SU-DHL-6 (cell line): ENCODE measurements around the gene PIEZO1.

Experiments
- H2AFZ ChIP-seq: fragments of 200-600 bp; sonication (generic); 2 replicates; pipeline ENCODE4 v1.6.1; 2014; ENCODE audit warnings: low read depth, mild to moderate bottlenecking, moderate library complexity, mixed read lengths, antibody characterized with exemption, low read length; ENCODE audit not compliant: severe bottlenecking
- H3F3A ChIP-seq: fragments of 200-600 bp; shearing (Covaris generic); 2 replicates; pipeline ENCODE4 v1.6.0; 2016; ENCODE audit warnings: antibody characterized with exemption, mild to moderate bottlenecking; ENCODE audit not compliant: insufficient read depth
- H3K27ac ChIP-seq: fragments of 200-600 bp; sonication (generic); 2 replicates; pipeline ENCODE4 v1.5.1; 2016; ENCODE audit warnings: low read depth, mild to moderate bottlenecking, low read length, moderate library complexity, mixed read lengths
- H3K27me3 ChIP-seq: fragments of 200-600 bp; sonication (generic), shearing (Covaris generic); 2 replicates; pipeline ENCODE4 v1.6.0; 2014; ENCODE audit warnings: mild to moderate bottlenecking, low read length
- H3K36me3 ChIP-seq: fragments of 200-600 bp; sonication (generic); 2 replicates; pipeline ENCODE4 v1.6.1; 2014; ENCODE audit warnings: mild to moderate bottlenecking, low read length, mixed read lengths
- H3K4me2 ChIP-seq: fragments of 300-600, 200-600 bp; shearing (Covaris generic), sonication (generic); 2 replicates; pipeline ENCODE4 v1.6.0; 2014; ENCODE audit warnings: low read length, low read depth, mild to moderate bottlenecking; ENCODE audit not compliant: poor library complexity, severe bottlenecking
- H3K4me3 ChIP-seq: fragments of 200-600 bp; sonication (generic); 2 replicates; pipeline ENCODE4 v1.5.1; 2014; ENCODE audit warnings: antibody characterized with exemption, low read length, mild to moderate bottlenecking, mixed read lengths; ENCODE audit not compliant: insufficient read depth, poor library complexity, severe bottlenecking
- H3K79me2 ChIP-seq: fragments of 200-600 bp; sonication (generic); 2 replicates; pipeline ENCODE4 v1.6.1; 2014; ENCODE audit warnings: mild to moderate bottlenecking, low read length, moderate library complexity; ENCODE audit not compliant: insufficient read depth
- H3K9ac ChIP-seq: fragments of 200-600 bp; sonication (generic); 2 replicates; pipeline ENCODE4 v1.7.0; 2014; ENCODE audit warnings: mild to moderate bottlenecking, low read length
- H3K9me2 ChIP-seq: fragments of 200-600 bp; sonication (generic); replicated peaks from 2 replicates; pipeline ENCODE4 v1.6.1; 2014; ENCODE audit warnings: low read length; ENCODE audit not compliant: insufficient read depth
- H3K9me3 ChIP-seq: fragments of 200-600 bp; sonication (generic); 2 replicates; pipeline ENCODE4 v1.6.1; 2014; ENCODE audit warnings: low read length, mixed read lengths; ENCODE audit not compliant: insufficient read depth
- H4K20me1 ChIP-seq: fragments of 200-600 bp; sonication (generic); 2 replicates; pipeline ENCODE4 v1.6.1; 2014; ENCODE audit warnings: low read depth, mild to moderate bottlenecking, antibody characterized with exemption, low read length, moderate library complexity, mixed read lengths
- EZH2phosphoT487 ChIP-seq: fragments of 200-600 bp; sonication (generic), shearing (Covaris generic); conservative IDR thresholded peaks from 2 replicates; pipeline ENCODE4 v1.6.1; 2018; ENCODE audit warnings: mild to moderate bottlenecking, antibody characterized with exemption, low read length, moderate library complexity, mixed read lengths
- TF ChIP-seq, protein P1 (sequence below): fragments of 200-600 bp; sonication (generic); IDR thresholded peaks from one replicate; pipeline ENCODE4 v1.5.1; 2017; ENCODE audit warnings: antibody characterized with exemption, mild to moderate bottlenecking, low read length, moderate library complexity; ENCODE audit not compliant: insufficient read depth, poor library complexity, severe bottlenecking

PIEZO1 gene

DNA sequence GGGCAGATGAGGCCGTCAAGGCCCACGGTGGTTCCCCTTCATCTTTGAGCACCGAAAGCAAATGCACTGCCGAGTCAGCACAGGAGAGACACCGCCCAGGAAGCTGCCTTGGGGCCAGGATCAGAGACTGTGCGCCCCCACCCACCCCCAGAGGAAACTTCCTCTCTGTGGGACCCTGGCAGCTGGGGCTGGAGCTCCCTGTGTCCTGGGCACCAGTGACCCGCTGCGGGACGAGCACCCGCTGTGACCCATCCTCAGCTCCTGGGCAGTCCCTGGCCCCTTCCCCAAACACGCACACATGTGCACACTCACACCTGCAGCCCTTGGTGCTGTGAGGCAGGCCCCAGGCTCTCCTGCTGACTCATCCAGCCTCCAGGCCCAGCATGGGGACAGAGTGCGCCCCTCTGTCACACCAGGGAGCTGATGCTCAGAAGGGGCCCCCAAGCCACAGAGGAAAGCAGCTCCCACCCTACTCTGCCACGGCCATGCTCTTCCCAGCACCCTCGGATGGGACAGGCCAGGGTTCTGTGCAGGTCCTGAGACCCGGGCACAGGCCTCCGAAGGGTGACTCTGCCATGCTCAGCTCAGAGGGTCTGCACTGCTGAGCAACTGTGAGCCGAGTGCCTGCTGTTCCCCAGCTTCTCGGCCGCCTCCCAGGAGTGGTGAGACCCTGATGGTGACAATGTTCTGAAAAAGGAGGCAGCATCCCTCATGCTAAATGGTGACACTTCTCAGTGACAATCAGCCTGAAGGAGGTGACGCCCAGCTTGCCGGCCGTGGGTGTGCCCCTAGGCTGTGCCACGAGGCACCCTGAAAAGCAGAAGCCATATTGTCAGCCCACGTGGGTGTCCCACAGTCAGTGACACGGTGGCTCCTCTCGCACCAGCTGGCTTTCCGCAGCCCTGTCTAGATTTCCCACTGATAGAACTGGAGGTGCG is 3.6 kb downstream of the PIEZO1 start:
- H3K27ac ChIP-seq, result no peak overlapping the region
- H3K4me3 ChIP-seq, result no peak overlapping the region
- H3K9me3 ChIP-seq, result no peaks in the 10 kb centered on the region
- H3K9me2 ChIP-seq, result no peaks in the 10 kb centered on the region
- H2AFZ ChIP-seq, result no peak overlapping the region
- TF ChIP-seq, protein P1, sequence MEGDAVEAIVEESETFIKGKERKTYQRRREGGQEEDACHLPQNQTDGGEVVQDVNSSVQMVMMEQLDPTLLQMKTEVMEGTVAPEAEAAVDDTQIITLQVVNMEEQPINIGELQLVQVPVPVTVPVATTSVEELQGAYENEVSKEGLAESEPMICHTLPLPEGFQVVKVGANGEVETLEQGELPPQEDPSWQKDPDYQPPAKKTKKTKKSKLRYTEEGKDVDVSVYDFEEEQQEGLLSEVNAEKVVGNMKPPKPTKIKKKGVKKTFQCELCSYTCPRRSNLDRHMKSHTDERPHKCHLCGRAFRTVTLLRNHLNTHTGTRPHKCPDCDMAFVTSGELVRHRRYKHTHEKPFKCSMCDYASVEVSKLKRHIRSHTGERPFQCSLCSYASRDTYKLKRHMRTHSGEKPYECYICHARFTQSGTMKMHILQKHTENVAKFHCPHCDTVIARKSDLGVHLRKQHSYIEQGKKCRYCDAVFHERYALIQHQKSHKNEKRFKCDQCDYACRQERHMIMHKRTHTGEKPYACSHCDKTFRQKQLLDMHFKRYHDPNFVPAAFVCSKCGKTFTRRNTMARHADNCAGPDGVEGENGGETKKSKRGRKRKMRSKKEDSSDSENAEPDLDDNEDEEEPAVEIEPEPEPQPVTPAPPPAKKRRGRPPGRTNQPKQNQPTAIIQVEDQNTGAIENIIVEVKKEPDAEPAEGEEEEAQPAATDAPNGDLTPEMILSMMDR, result no peak
- no peak for TF ChIP-seq EZH2phosphoT487
- H3K79me2 ChIP-seq, result no peaks in the 10 kb centered on the region
- H3K27me3 ChIP-seq, result no peaks in the 10 kb centered on the region
- no peaks in the 10 kb centered on the region for H3F3A ChIP-seq
- H3K9ac ChIP-seq, result no peak overlapping the region
- no peak overlapping the region for H3K4me2 ChIP-seq
- no peaks in the 10 kb centered on the region for H4K20me1 ChIP-seq
- H3K36me3 ChIP-seq, result no peaks in the 10 kb centered on the region

DNA sequence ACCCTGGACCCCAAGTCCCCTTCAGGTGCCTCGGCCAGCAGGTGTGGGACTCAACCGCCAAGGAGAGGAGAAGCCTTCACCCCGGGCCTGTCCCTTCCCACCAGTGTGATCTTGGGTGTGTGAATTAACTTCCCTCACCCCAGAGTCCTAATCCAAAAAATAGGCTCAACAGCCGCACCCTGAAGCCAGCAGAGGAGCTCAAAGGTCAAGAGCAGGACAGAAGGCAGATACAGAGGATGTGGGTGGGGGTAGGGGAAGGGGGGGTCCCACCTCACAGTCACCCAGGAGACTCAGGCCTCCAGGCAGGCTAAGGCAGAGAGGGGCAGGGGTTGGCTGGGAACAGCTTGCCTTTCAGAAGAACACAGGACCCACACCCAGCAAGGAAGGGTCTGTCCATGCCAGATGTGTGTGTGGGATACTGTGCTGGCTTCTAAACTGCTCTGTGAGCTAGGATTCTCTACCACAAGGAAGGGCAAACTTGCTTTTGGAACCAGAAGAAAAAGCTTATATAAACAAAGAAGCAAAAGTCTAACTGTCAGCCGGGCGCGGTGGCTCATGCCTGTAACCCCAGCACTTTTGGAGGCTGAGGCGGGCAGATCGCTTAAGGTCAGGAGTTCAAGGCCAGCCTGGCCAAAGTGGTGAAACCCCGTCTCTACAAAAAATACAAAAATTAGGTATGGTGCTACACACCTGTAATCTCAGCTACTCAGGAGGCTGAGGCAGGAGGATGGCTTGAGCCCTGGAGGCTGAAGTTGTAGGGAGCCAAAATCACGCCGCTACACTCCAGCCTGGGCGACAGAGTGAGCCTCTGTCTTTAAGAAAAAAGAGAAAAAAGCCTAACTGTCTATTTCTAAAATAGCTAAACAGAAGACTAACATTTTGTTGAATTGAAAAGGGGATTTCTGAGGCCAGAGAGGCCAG is 4.6 kb downstream of the PIEZO1 start:
- Histone ChIP-seq H3K27ac (no peak overlapping the region), H3K4me3 (no peak overlapping the region), H3F3A (no peaks in the 10 kb centered on the region), H3K27me3 (no peaks in the 10 kb centered on the region), H3K36me3 (no peaks in the 10 kb centered on the region), H3K9ac (no peak overlapping the region), H2AFZ (no peak overlapping the region), H3K9me2 (no peaks in the 10 kb centered on the region), H3K4me2 (no peak overlapping the region), H3K9me3 (no peaks in the 10 kb centered on the region), H4K20me1 (no peaks in the 10 kb centered on the region), H3K79me2 (no peaks in the 10 kb centered on the region)
- TF ChIP-seq, protein P1, result no peak
- TF ChIP-seq EZH2phosphoT487, result no peak

DNA sequence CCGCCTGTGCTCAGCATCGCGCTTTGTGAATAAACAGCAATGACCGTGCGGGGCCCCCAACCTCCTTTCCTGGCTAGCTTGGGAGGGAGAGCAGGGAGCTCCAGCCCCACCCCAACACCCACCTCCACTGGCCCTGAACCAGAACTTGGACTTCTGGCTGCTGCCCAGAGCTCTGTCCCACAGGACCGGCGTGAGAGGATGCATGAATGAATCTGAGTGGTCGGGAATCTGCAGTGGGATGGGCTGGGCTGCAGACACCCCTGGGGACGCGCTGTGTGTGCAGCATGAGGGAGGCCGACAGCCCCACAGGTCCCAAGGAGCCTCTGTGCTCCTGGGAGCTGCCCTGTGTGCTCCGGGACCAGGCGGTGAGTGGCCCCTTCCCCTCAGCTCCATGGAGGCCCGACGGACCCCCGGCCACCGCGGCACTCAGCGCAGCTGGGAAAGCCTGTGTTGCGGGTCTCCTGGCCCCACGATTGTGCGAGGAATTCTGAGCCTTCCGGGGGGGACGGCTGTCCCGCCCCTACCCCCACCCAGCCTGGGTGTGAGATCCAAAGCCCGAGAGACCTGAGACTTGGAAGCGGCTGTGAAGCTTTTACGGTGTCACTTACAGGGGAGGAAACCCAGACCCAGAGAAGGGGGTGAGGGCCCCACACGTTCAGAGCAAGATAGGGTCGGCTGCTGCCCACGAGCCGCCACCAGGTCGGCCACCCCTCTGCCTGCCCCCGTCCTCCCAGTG is 5.4 kb downstream of the PIEZO1 start:
- Histone ChIP-seq H4K20me1 (no peaks in the 10 kb centered on the region), H3K79me2 (no peaks in the 10 kb centered on the region), H3K9me2 (no peaks in the 10 kb centered on the region), H3F3A (no peaks in the 10 kb centered on the region), H3K4me2 (no peak overlapping the region), H3K27me3 (no peaks in the 10 kb centered on the region), H3K27ac (no peak overlapping the region), H2AFZ (no peak overlapping the region), H3K36me3 (no peaks in the 10 kb centered on the region), H3K4me3 (no peak overlapping the region), H3K9me3 (no peaks in the 10 kb centered on the region), H3K9ac (no peak overlapping the region)
- TF ChIP-seq, protein P1, result no peak
- no peak for TF ChIP-seq EZH2phosphoT487
